Ectodermal cell (in vitro differentiated cells): Measurements from ENCODE around the gene NMT1.
A peak's percentile ranks its signal among the peaks of the same experiment; 100 is the strongest.

Source experiments
- H3K27ac ChIP-seq: 2 replicates; pipeline ENCODE4 v1.7.0; 2013; ENCODE audit warnings: mild to moderate bottlenecking, low read depth, low read length; ENCODE audit not compliant: insufficient read depth, poor library complexity, severe bottlenecking
- H3K27me3 ChIP-seq: 2 replicates; pipeline ENCODE4 v1.7.0; 2013; ENCODE audit warnings: mild to moderate bottlenecking, low read length; ENCODE audit not compliant: insufficient read depth, control insufficient read depth, poor library complexity, severe bottlenecking
- H3K36me3 ChIP-seq: one replicate; pipeline ENCODE4 v1.7.0; 2013; ENCODE audit warnings: low read length; ENCODE audit not compliant: control insufficient read depth, insufficient read depth
- H3K4me1 ChIP-seq: one replicate; pipeline ENCODE4 v1.7.0; 2013; ENCODE audit warnings: low read length; ENCODE audit not compliant: control insufficient read depth, insufficient read depth
- H3K4me3 ChIP-seq: 2 replicates; pipeline ENCODE4 v1.7.0; 2013; ENCODE audit warnings: low read depth, low read length, control low read depth; ENCODE audit not compliant: insufficient read depth
- H3K9me3 ChIP-seq: 2 replicates; pipeline ENCODE4 v1.7.0; 2013; ENCODE audit warnings: mild to moderate bottlenecking, low read length, moderate library complexity; ENCODE audit not compliant: control insufficient read depth
- WGBS, 2 experiments: methylation state at CpG; one replicate each; pipeline ENCODE4 v1.1.7; 2013; ENCODE audit warnings: missing lambda C conversion rate in 2 of 2; 5-methylcytosine and 5-hydroxymethylcytosine counted together

NMT1 gene

GRCh38 chr17:45021607-45022287, 39.4 kb upstream of the NMT1 start:
- WGBS, 2 experiments, result 5 to 7% methylated on average over 57 of the region's 57 CpGs
- Histone ChIP-seq H3K36me3 (peaks cover 13% of the 10 kb centered on the region), H3K9me3 (no peaks in the 10 kb centered on the region), H3K27ac (no peak overlapping the region), H3K4me1 (peaks cover 40% of the 10 kb centered on the region), H3K4me3 (peak overlapping the region; percentile 31), H3K27me3 (peaks cover 46% of the 10 kb centered on the region)

- Histone ChIP-seq H3K9me3 (no peaks in the 10 kb centered on the region), H3K4me3 (no peak overlapping the region), H3K27ac (no peak overlapping the region), H3K27me3 (peaks cover 46% of the 10 kb centered on the region), H3K36me3 (peaks cover 13% of the 10 kb centered on the region), H3K4me1 (peaks cover 40% of the 10 kb centered on the region)
- WGBS, 2 experiments, result 60 to 65% methylated on average over 8 of the region's 8 CpGs
Measured at GRCh38 chr17:45022288-45022648, 38.8 kb upstream of the NMT1 start.

- no peak overlapping the region for H3K27ac ChIP-seq
- H3K36me3 ChIP-seq, result peaks cover 13% of the 10 kb centered on the region
- WGBS, 2 experiments, result 87 to 90% methylated on average over 13 of the region's 13 CpGs
- H3K4me3 ChIP-seq, result no peak overlapping the region
- no peaks in the 10 kb centered on the region for H3K9me3 ChIP-seq
- peaks cover 40% of the 10 kb centered on the region for H3K4me1 ChIP-seq
- H3K27me3 ChIP-seq, result peaks cover 42% of the 10 kb centered on the region
Measured at GRCh38 chr17:45022655-45023339, 38.3 kb upstream of the NMT1 start.

- no peak overlapping the region for H3K27ac ChIP-seq
- WGBS, 2 experiments, result 91 to 96% methylated on average over 7 of the region's 7 CpGs
- H3K4me3 ChIP-seq, result no peak overlapping the region
- H3K36me3 ChIP-seq, result peaks cover 24% of the 10 kb centered on the region
- no peaks in the 10 kb centered on the region for H3K27me3 ChIP-seq
- H3K4me1 ChIP-seq, result no peaks in the 10 kb centered on the region
- no peaks in the 10 kb centered on the region for H3K9me3 ChIP-seq
Measured at GRCh38 chr17:45029096-45029495, 32.0 kb upstream of the NMT1 start.

- peaks cover 18% of the 10 kb centered on the region for H3K36me3 ChIP-seq
- 94 to 95% methylated on average over 17 of the region's 17 CpGs for WGBS, 2 experiments
- no peaks in the 10 kb centered on the region for H3K4me1 ChIP-seq
- no peaks in the 10 kb centered on the region for H3K9me3 ChIP-seq
- no peak overlapping the region for H3K27ac ChIP-seq
- no peak overlapping the region for H3K4me3 ChIP-seq
- no peaks in the 10 kb centered on the region for H3K27me3 ChIP-seq
Measured at GRCh38 chr17:45029758-45030423, 31.2 kb upstream of the NMT1 start.

GRCh38 chr17:45030733-45031132, 30.4 kb upstream of the NMT1 start:
- Histone ChIP-seq H3K36me3 (peaks cover 18% of the 10 kb centered on the region), H3K4me1 (no peaks in the 10 kb centered on the region), H3K4me3 (no peak overlapping the region), H3K9me3 (no peaks in the 10 kb centered on the region), H3K27me3 (no peaks in the 10 kb centered on the region), H3K27ac (no peak overlapping the region)
- WGBS, 2 experiments, result 94 to 97% methylated on average over 6 of the region's 6 CpGs

GRCh38 chr17:45031231-45032173, 29.6 kb upstream of the NMT1 start:
- H3K4me1 ChIP-seq, result no peaks in the 10 kb centered on the region
- H3K27ac ChIP-seq, result no peak overlapping the region
- H3K9me3 ChIP-seq, result no peaks in the 10 kb centered on the region
- H3K36me3 ChIP-seq, result peaks cover 18% of the 10 kb centered on the region
- no peaks in the 10 kb centered on the region for H3K27me3 ChIP-seq
- WGBS, 2 experiments, result 95% methylated on average over 14 of the region's 14 CpGs
- no peak overlapping the region for H3K4me3 ChIP-seq

GRCh38 chr17:45032174-45032541, 29.0 kb upstream of the NMT1 start:
- H3K4me3 ChIP-seq, result no peak overlapping the region
- H3K9me3 ChIP-seq, result no peaks in the 10 kb centered on the region
- peaks cover 18% of the 10 kb centered on the region for H3K36me3 ChIP-seq
- H3K27ac ChIP-seq, result no peak overlapping the region
- WGBS, 2 experiments, result 89 to 93% methylated on average over 9 of the region's 9 CpGs
- no peaks in the 10 kb centered on the region for H3K4me1 ChIP-seq
- H3K27me3 ChIP-seq, result no peaks in the 10 kb centered on the region

- no peaks in the 10 kb centered on the region for H3K27me3 ChIP-seq
- WGBS, 2 experiments, result 96% methylated on average over 14 of the region's 14 CpGs
- H3K4me1 ChIP-seq, result no peaks in the 10 kb centered on the region
- H3K27ac ChIP-seq, result no peak overlapping the region
- H3K36me3 ChIP-seq, result peaks cover 18% of the 10 kb centered on the region
- no peak overlapping the region for H3K4me3 ChIP-seq
- no peaks in the 10 kb centered on the region for H3K9me3 ChIP-seq
Measured at GRCh38 chr17:45034599-45034998, 26.5 kb upstream of the NMT1 start.
